NCI-H524 treated with DMSO at 0.1 percent for 48 hours (cell line): ENCODE measurements around the gene ARHGAP24.

Source experiments
- DNase-seq: peaks from one replicate; lab custom pipeline; 2025; lab: John Stamatoyannopoulos, UW

The ARHGAP24 gene

DNA sequence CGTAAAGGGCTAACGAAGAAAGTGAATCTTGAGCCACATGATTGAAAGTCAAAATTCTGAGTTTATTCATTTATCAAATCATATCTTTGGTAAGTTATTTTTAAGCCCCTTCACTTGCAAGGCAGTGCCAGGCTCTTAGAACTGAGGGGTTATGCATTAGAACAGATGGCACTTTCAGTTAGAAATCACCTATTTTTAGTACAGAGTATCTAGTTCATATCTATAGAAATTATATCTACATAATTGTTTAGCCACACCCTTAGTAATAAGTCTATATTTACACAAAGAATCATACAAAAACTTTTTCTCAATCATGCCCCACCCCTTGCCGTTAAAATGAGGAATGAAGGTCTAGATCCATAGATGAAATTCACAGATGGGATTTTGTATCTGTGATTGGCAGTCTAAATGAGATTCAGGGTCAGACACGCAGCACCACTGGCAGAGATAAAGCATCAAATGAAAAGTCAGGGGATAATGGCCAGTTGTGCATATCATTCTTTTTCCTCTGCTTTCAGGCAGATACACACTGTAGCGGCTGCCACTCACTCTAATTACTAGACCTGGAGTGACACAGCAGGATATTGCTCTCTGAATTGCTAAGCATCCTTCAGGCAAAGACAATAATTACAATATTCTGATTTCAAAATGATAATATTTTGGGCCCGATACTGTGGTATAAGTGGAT lies 444.4 kb downstream of the ARHGAP24 start:
- no peak for DNase-seq

DNA sequence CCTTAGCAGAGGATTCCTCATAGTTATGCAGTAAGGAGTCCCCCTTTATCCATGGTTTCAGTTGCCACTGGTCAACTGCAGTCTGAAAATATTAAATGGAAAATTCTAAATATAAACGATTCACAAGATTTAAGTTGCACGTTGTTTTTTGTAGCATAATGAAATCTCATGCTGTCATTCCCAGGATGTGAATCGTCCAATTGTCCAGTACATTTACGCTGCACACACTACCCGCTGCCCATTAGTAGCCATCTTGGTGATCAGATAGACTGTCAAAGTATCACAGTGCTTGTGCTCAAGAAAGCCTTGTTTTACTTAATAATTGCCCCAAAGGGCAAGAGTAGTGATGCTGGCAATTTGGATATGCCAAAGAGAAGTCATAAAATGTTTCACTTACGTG lies 450.1 kb downstream of the ARHGAP24 start:
- no peak for DNase-seq

DNA sequence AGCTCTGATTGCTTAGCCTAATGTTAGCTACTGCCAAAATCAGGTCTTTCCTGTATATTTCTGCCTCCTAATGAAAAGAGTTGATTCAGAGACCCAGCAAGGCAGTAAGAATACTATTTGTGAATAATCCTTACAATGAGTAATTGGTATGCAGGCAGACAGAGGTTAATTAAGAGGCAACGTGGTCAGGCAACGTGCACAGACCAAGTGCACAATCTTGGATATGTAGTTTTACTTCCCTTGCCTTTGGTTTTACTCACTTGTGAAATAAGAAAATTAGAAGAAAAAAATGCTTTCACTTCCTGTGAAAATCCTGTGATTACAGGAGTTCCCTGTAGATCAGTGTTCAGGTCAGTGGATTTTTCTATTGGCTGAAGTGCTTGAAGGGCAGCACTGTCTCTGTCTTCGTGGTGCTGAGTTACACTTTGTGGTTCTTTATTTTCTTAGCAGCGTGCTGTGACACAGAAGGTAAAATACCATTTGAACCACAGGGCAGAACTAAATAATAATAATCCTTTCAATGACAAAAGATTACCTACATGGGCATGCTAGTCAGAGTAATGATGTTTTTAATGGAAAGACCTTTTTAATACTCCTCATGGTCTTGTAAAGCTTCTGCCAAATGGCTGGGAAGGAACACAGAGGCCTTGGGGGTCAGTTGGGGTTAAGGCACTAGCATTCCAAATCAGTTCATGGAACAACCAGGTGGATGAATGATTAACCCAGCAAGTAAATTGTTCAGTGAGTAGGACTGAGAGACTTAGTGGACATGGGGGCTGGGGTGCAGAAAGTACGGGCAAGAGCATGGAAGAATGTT lies 454.0 kb downstream of the ARHGAP24 start:
- DNase-seq, result no peak

DNA sequence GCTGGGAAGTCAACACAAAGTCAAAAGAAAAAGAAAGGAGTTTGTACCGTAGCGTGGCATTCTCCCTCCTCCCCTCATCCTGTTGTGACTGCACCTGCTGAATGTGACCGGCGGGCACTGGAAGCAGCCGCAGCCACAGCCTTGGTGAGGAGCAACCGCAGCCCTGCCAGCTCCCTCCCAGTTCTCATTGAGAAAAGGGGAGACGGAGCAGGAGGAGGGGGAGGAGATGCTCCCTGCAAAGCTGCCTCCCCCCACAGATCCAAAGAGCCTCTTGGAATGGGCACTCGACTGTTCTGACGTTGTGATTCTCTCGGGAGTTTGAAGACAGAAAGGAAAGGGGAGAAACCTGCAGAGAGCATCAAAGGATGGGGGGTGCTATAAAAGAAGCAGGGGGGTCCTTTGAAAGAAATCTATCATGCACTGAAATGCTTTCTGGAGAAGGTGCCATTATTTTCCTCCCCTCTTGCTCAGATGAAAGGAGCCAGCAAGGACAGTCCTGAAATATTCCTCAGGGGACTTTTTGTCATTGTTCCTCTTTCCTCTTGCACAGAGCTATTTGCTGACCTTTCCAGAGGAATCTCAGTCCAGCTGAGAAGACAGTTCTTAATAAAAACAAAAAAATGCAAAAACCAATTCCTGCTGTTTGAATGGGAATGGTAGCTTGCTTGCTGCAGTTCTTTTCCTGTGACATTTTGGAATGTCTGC lies 455.2 kb downstream of the ARHGAP24 start:
- DNase-seq, result no peak

DNA sequence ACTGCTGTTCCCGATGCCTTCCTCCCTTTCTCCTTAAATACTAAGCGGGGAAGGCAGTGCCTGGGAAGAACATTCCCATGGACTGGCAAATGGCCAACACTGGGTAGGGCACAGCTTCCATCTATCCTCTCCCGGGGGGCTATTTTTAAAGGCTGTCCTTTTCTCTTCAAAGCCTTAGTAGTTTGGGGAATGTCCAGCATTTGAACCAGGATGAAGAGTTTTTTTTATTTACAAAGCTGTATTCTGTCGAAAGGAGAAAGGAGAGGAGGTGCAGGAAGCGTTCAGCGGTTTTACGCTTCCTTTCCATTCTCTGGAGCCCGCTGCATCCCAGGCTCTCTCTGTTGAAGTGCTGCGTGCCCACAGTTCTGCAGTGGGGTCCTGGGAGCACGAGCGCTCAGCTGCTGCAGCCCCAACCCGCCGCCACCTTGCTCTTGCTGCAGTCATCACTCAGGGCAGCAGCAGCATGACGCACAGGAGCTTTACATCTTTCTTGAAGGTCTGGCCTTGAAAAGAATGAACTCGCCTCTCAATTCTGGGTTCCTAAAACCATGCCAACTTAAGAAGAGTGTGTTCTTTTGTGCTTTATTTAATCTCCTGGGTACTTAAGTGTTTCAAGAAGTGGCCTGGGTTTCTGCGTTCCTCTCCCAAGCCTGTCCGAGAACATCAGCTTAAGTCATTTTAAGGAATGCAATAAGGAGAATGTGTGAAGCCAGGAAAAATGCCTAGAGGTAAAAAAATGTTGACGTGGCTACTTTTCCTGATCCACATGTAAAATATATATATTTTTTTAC lies 457.7 kb downstream of the ARHGAP24 start:
- DNase-seq, result no peak

DNA sequence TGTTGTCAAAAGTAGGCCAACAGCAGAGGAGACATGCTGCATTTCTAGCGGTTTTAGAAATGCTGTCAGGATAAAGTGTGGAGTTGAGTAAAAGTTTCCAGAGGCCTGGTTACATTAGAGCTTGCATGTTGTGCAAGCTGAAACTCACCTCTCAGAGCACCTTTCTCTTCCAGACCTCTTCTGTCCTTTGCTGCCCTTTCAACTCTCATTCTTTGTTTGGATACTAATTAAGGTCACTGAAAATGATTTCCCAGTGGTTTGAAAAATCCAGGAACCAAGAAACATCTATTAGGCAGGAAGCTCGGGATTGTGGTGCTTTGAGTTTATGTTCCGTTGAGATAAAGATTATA lies 458.3 kb downstream of the ARHGAP24 start:
- no peak for DNase-seq

DNA sequence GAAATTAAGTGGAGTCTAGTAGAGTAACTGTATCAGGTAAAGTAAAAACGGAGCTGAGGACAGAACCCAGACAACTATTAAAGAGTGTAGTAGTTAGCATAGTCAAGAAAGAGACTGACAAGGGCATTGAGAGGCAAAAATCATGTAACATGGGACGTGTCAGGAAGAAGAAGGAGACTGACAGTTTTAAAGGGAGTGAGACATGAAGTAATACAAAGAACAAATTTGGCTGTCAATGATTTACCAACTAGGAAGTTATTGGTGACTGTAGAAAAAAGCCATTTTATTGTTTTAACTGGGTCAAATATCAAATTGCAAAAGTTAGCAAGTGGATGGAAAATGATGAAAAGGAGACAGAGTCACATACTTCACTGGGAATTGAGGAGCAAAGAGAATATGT lies 462.6 kb downstream of the ARHGAP24 start:
- no peak for DNase-seq

DNA sequence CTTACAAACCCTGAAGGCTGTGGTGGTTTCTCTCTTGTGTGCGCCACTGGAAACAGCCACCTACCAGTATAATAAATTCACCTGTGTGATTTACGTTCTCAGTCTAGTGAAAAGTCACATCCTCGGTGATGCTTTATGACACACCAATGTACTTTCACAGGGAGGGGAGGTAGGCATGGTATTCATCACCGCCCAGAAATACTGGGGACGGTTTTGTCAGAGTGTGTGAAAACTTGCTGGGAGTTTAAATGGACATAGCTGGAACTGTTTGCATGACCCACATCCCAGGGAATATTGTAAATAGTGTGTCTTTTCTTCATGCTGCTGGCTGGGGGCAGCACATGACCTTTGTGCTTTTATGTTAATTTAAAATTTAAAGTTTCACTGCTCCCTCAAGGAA lies 463.1 kb downstream of the ARHGAP24 start:
- DNase-seq, result no peak

DNA sequence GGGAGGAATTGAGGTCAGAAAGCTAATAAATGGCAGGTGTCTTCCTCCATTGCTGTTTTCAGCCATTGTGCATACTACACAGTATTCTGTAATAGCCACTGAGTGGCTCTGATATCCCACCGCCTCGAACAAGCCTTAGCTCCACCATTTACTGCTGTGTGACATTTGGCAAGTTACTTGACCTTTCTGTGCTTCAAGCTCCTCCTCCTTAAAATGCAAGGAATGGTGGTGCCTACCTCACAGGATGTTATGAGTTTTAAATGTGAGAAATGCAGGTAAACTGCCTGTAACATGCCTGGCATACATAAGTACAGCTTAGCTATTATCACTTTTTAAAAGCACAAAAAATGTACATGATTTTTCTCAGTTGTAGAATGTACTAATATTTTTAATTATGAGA lies 464.0 kb downstream of the ARHGAP24 start:
- no peak for DNase-seq

DNA sequence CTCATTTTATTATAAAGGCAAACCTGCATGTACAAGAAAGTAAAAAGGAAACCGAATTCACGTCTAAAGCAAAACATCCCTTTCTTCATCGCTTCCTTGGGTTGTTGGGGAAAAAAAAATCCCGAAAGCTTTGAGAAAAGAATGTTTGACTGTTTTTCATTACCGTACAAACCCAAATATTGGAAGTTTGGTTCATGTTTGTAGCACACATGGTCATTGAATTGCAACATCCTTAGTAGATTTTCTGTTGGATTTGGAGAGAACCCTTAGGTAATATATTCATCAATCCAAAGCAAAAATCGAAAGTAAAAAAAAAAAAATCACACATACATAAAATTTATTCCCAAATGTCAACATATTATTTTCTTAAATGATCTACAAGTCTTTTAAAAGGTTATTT lies 464.6 kb downstream of the ARHGAP24 start:
- DNase-seq, result no peak

DNA sequence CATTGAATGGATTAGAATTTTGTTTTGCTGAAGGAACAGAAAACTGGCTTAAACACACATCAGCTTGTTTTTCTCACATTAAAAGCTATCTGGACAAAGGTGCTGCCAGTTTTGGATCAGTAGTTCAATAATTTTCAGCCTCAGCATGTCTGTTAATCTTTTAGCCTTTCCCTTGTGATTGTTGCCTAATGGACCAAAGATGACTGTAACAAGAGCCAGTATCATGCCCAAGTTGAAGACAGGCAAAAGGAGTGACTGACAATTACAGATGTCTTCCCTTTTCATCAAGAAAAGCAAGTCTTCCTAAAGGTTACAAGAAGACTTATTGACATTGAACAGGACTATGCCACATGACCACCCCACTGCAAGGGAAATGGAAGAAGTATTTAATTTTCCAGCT lies 465.2 kb downstream of the ARHGAP24 start:
- no peak for DNase-seq

DNA sequence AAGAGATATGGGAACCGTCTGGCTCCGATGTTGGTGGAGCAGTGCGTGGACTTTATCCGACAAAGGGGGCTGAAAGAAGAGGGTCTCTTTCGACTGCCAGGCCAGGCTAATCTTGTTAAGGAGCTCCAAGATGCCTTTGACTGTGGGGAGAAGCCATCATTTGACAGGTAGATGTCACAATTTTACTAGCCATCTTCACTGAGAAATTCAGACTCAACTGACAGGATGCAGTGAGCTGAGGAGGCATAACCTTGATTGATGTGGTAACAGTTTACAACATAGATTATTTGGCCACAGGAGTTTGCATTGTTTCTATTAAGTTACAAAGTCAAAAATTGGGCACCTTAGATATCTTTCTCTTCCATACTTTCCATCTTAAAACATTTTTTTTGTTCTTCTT lies 467.2 kb downstream of the ARHGAP24 start:
- DNase-seq, result no peak

DNA sequence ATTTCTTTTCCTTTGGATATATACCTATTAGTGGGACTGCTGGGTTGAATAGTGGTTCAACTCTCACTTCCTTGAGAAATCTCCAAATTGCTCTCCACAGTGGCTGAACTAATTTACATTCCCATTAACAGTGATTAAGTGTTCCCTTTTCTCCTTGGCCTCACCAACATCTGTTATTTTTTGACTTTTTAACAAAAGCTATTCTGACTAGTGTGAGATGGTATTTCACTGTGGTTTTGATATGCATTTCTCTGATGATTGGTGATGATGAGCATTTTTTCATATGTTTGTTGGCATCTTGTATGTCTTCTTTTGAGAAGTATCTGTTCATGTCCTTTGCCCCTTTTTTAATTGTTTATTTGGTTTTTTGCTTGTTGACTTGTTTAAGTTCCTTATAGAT lies 471.9 kb downstream of the ARHGAP24 start:
- DNase-seq, result no peak

DNA sequence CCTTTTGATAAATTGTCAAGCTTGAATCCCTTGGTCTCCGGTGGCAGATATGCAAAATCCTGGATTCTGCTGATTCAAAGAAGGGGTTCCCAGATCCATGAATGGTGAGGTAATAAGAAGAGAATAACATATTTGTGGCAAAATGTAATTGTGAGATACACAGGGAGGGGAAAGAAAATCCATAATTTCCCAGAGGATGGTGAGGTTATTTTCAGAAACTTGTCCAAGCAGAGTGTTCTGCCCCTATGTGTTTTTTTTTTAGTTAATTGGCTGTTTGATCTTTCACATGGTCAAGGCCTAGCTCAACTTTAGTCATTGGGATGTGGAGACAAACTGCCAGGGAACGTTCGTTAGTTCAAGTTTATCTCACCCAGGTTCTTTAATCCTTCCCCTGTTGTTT lies 476.1 kb downstream of the ARHGAP24 start:
- no peak for DNase-seq

DNA sequence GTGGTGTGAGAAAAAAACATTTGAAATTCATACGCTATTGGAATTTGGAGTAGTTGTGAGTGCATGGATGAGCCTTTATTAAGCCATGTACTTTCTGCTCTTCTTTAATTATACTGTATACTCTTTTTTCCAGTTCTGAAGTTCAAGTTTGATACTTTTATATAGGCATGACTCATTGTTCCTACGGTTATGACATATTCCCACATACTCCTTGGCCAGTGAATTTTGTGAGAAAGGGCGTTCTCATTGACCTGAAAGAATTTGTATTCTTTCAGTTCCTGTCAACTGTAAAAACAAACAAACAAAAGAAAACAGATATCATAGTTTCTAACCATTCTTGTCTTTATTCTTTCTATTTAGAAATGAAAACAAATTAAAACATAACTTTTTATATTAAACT lies 477.6 kb downstream of the ARHGAP24 start:
- DNase-seq, result no peak

DNA sequence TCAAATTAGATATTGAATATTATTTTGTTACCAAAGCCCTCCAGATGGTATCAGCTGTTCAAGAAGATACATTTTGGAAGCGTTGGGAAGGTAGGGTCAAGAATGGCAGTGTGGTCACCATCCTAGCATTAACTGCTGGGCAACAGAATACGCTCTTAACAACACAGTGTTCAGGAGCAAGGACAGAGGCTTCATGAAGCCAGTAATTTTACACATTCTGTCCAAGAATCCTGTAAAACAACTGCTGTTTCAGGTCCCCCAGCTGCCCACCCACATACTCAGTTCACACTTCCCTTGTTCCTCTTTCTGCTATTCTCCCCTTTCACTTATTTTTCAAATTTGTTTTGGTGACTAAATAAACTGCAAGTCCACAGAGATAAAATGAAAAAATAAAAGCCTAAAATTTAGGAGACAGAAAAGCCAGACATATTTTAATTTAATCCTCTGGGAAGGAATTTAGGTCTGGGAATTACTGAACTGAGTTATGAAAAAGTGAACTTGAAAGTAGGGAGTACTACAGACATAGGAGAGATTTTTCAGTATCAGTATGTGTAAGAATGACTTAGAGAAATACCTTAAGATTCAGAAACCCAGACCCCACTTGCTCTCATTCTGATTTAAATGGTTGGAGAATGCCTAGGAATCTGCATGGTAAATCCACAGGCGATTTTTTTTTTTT lies 478.2 kb downstream of the ARHGAP24 start:
- DNase-seq, result no peak

DNA sequence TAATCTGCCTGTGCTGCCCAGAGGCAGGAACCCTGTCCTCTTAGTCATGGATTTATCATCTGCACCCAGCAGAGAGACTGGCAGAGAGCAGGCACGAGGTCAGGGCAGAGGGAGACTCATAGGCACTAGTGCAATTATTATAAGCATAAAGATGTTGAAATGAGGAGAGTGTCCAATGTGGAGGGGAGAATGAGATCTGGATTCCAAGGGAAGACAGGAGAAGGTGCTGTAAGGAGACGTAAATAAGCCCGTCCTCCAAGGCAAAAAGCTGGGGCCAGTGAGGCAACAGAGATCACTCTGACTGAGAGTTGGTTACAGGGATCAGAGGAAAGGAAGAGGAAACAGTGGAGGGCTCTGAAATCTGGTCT lies 478.7 kb downstream of the ARHGAP24 start:
- no peak for DNase-seq

DNA sequence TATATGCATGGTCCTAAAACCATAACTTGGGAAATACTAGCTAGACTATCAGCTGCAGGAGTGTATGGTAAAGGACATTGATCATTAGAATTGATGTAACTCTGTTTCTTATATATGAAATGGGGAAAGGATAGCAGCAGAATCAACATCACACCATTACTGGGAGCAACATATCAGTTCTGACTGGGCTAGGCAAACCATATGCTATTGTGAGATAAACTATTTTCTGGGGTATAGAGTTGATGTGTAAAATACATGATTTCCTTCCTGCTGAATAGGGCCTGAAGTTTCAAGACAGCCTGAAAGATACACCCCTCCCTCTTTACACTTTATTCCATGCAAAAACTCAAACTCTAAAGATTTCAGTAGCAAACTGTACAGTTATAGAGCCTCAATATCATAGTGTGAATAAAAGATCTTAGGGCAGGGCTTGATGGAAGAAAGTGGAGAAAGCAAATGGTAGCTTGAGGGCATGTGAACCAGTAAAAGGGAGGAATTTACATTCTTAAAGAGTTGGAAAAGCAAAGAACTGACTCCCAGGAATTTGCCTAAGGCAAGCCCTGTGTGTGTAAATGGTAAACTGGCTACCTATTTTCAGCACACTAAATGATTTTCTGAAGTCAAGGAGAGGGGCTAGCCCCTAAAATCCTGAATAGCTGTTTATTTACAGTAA lies 480.8 kb downstream of the ARHGAP24 start:
- DNase-seq, result no peak

DNA sequence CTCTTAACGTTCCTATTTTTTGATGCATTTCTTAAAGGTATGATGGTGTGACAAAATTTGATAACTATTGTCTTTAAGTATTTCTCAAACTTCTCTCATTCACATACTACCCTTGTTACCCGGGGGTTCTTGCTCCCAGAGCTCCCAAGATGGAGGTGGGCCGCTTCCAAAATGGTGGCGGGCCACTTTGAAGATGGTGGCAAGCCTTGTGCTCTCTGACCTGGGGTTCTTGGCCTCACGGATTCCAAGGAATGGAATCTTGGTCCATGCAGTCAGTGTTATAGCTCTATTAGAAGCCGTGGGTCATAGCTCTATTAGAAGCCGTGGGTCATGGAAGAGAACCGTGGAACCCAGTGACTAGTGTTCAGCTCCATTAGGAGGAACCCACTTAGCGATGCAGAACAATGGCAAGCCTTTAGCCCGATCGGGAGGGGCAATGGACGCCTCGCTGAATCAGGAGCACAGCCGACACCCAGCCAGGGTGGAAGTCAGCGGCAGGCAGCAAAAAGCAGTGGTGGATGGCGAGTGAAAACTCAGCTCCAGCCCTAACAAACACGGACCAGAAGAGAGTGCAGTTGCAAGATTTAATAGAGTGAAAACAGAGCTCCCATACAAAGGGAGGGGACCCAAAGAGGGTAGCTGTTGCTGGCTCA lies 481.5 kb downstream of the ARHGAP24 start:
- DNase-seq, result no peak

DNA sequence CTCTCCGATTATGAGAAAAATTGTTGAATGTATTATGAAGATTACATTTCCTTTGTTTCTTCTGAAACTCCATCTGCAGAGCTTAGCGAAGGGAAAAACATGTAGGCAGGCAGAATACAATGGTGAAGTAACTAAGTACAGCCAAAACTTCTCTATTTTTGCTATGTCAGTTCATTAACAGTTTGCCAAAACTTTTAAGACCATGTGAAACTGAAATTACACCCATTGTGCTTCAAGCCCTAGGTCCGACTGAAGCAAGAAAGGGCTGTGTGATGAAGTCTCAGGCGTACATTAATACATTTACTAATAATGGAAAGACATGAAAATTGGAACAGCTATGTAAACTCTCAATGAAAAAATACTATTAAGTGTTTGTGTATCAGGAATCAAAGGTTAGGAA lies 486.9 kb downstream of the ARHGAP24 start:
- DNase-seq, result no peak

DNA sequence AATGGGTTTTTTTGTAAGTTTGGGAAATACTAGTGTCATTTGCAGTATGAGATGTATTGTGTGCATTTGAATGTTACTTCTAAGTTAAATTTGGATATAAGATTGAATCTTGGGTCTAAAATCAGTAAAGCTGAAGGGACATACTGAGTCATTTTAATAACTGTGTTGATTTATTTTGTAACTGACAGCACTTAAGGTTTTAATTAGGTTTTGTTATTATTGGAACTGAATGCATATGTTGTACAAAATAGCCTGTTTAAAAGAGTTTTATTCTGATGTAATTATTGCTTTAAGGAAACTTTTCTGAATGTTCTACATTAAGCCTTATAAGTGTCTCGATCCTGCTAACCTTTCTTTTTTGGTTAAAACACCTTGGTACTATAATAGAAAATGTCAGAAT lies 488.3 kb downstream of the ARHGAP24 start:
- DNase-seq, result no peak
